Ascending aorta (tissue), 2 donors: Measurements from ENCODE around the gene CACNA2D3. TPM values are rescaled to one million over a fixed set of nuclear protein-coding genes. Genes with fewer than 3 reads are reported as not detected.

ENCODE experiments used
- DNase-seq, 2 donors: peaks; one replicate each; pipeline ENCODE4 v3.0.0-alpha.2; 2019; ENCODE audit warnings: low spot score in 2 of 2
- H3K27ac ChIP-seq, 2 donors: fragments of 200-600 bp; sonication (generic); one replicate each; pipeline ENCODE4 v1.5.1; 2016 to 2017; ENCODE audit warnings: mild to moderate bottlenecking in 1 of 2
- H3K27me3 ChIP-seq: fragments of 200-600 bp; sonication (generic); one replicate; pipeline ENCODE4 v1.5.1; 2017
- H3K36me3 ChIP-seq, 2 donors: fragments of 200-600 bp; sonication (generic); one replicate each; pipeline ENCODE4 v1.5.1; 2016
- H3K4me1 ChIP-seq, 2 donors: fragments of 200-600 bp; sonication (generic); one replicate each; pipeline ENCODE4 v1.5.1; 2016 to 2017; ENCODE audit warnings: mild to moderate bottlenecking in 1 of 2
- H3K4me3 ChIP-seq, 2 donors: fragments of 200-600 bp; sonication (generic); one replicate each; pipeline ENCODE4 v1.5.1; 2016 to 2017; ENCODE audit warnings: mild to moderate bottlenecking in 1 of 2
- H3K9me3 ChIP-seq, 2 donors: fragments of 200-600 bp; sonication (generic); one replicate each; pipeline ENCODE4 v1.5.1; 2016
- CTCF ChIP-seq, 3 experiments: fragments of 200-600 bp in 2 of 3; fragments of 450-650 bp in 1 of 3; sonication (generic) in 2 of 3; IDR thresholded peaks; one replicate each; pipeline ENCODE4 v1.5.1; 2016 to 2019; ENCODE audit warnings: antibody characterized with exemption in 3 of 3, mild to moderate bottlenecking in 1 of 3, moderate library complexity in 1 of 3
- intact Hi-C: fragments of 100-400 bp; cut with DNase I; formaldehyde crosslinking; loops from one replicate; pipeline ENCODE4 v1.15.1; 2023
- total RNA-seq: library from RNA; depleted of rRNA; stranded (reverse); fragments of >200 nt; gene quantifications from one replicate; pipeline ENCODE4 v1.1.0, GENCODE V29; 2016

The CACNA2D3 gene
- total RNA-seq, 1 donor from 2014 or later, result not detected

- Histone ChIP-seq H3K27me3 (no peaks in the 10 kb centered on the region), H3K9me3 (no peaks in the 10 kb centered on the region), H3K4me1 (no peaks in the 10 kb centered on the region), H3K36me3 (no peaks in the 10 kb centered on the region), H3K27ac (no peak overlapping the region), H3K4me3 (no peak overlapping the region)
- intact Hi-C loops, result no loop called here
- no peak for TF ChIP-seq CTCF (IDR thresholded peaks at IDR 0.05)
- DNase-seq, result no peak
These were observed 42.0 kb downstream of the CACNA2D3 start for GRCh38 chr3:54164192-54164975.

GRCh38 chr3:54165865-54166264 is 43.5 kb downstream of the CACNA2D3 start:
- Histone ChIP-seq H3K27ac (no peak overlapping the region), H3K9me3 (no peaks in the 10 kb centered on the region), H3K27me3 (no peaks in the 10 kb centered on the region), H3K4me1 (no peaks in the 10 kb centered on the region), H3K36me3 (no peaks in the 10 kb centered on the region), H3K4me3 (no peak overlapping the region)
- intact Hi-C loops, result no loop called here
- DNase-seq, result no peak
- TF ChIP-seq CTCF (IDR thresholded peaks at IDR 0.05), result no peak

GRCh38 chr3:54167999-54168398 is 45.6 kb downstream of the CACNA2D3 start:
- DNase-seq, result no peak
- Histone ChIP-seq H3K27me3 (no peaks in the 10 kb centered on the region), H3K36me3 (no peaks in the 10 kb centered on the region), H3K27ac (no peak overlapping the region), H3K4me3 (no peak overlapping the region), H3K9me3 (no peaks in the 10 kb centered on the region), H3K4me1 (no peaks in the 10 kb centered on the region)
- no peak for TF ChIP-seq CTCF (IDR thresholded peaks at IDR 0.05)
- intact Hi-C loops, result no loop called here

- Histone ChIP-seq H3K4me3 (no peak overlapping the region), H3K9me3 (no peaks in the 10 kb centered on the region), H3K36me3 (no peaks in the 10 kb centered on the region), H3K27me3 (no peaks in the 10 kb centered on the region), H3K4me1 (no peaks in the 10 kb centered on the region), H3K27ac (no peak overlapping the region)
- no peak for DNase-seq
- TF ChIP-seq CTCF (IDR thresholded peaks at IDR 0.05), result no peak
- intact Hi-C loops, result no loop called here
These were observed 46.1 kb downstream of the CACNA2D3 start for GRCh38 chr3:54168451-54168850.

GRCh38 chr3:54169524-54169923 is 47.2 kb downstream of the CACNA2D3 start:
- no peak overlapping the region for H3K4me3 ChIP-seq

More at GRCh38 chr3:54169524-54169923, 47.2 kb downstream of the CACNA2D3 start:
- intact Hi-C loops, result no loop called here
- no peak for DNase-seq
- no peaks in the 10 kb centered on the region for H3K27me3 ChIP-seq
- H3K36me3 ChIP-seq, result no peaks in the 10 kb centered on the region
- H3K4me1 ChIP-seq, result no peaks in the 10 kb centered on the region
- H3K9me3 ChIP-seq, result no peaks in the 10 kb centered on the region
- TF ChIP-seq CTCF (IDR thresholded peaks at IDR 0.05), result no peak
- H3K27ac ChIP-seq, result no peak overlapping the region
